GM12878 (cell line): ENCODE measurements around the gene CRYBG3. TPM values are rescaled to one million over a fixed set of nuclear protein-coding genes. Genes with fewer than 3 reads are reported as not detected.

Experiments used
- ATAC-seq: fragments of 200-7000 bp; cut with Tn5 transposase; 3 replicates; pipeline ENCODE4 v1.9.1; 2020; ENCODE audit warnings: mild to moderate bottlenecking, moderate library complexity
- BruUV-seq: library from RNA; stranded (reverse); fragments of 400-500 nt; replicated peaks from 2 replicates; lab custom pipeline; 2021; lab: Mats Ljungman, UMichigan
- CTCF ChIA-PET: fragments of 300-600 bp; sonication (Branson Sonifier 250); formaldehyde crosslinking; extraction: SDS; loops from one replicate; lab custom pipeline; 2021; ENCODE audit warnings: inconsistent platforms; lab: Yijun Ruan, JAX
- POLR2A ChIA-PET: fragments of 350-600 bp; formaldehyde crosslinking; extraction: SDS; loops from one replicate; lab custom pipeline; 2021; ENCODE audit warnings: inconsistent platforms; lab: Charles Lee
- RAD21 ChIA-PET: fragments of 300-600 bp; sonication (Branson Sonifier 250); formaldehyde crosslinking; loops from one replicate; lab custom pipeline; 2023; ENCODE audit warnings: antibody characterized with exemption; ENCODE audit not compliant: unreplicated experiment; lab: Charles Lee
- SMC1A ChIA-PET: fragments of 300-600 bp; sonication (Branson Sonifier 250); formaldehyde crosslinking; loops from one replicate; lab custom pipeline; 2023; ENCODE audit not compliant: unreplicated experiment, uncharacterized antibody; lab: Charles Lee
- DNase-seq: peaks from one replicate; pipeline ENCODE4 v3.0.0-alpha.2; 2011; ENCODE audit warnings: low read depth, low spot score
- FAIRE-seq: peaks from 3 replicates; lab custom pipeline; 2011; peaks lifted over from hg19 to GRCh38; lab: Jason Lieb, UNC
- H2AFZ ChIP-seq: 2 replicates; pipeline ENCODE4 v1.6.0; 2011; ENCODE audit warnings: low read depth, low read length, control low read depth; ENCODE audit not compliant: control insufficient read depth
- H3K27ac ChIP-seq: 2 replicates; pipeline ENCODE4 v1.5.1; 2011; ENCODE audit warnings: control low read depth; ENCODE audit not compliant: control insufficient read depth, insufficient read depth
- H3K27me3 ChIP-seq, 2 experiments: replicated peaks in 1 of 2; 2 replicates each; pipeline versions ENCODE4 v1.6.0 to v1.6.1; 2011; ENCODE audit warnings: low read length in 1 of 2; ENCODE audit not compliant: control insufficient read depth in 2 of 2, insufficient read depth in 2 of 2
- H3K36me3 ChIP-seq, 2 experiments: 2 replicates each; pipeline ENCODE4 v1.5.1; 2011; ENCODE audit warnings: low read length in 1 of 2; ENCODE audit not compliant: control insufficient read depth in 2 of 2, insufficient read depth in 2 of 2
- H3K4me1 ChIP-seq: 2 replicates; pipeline ENCODE4 v1.6.1; 2011; ENCODE audit warnings: mild to moderate bottlenecking, low read length, moderate library complexity, mixed read lengths; ENCODE audit not compliant: control insufficient read depth, insufficient read depth
- H3K4me2 ChIP-seq: 2 replicates; pipeline ENCODE4 v1.6.0; 2011; ENCODE audit warnings: control low read depth; ENCODE audit not compliant: control insufficient read depth, insufficient read depth
- H3K4me3 ChIP-seq: fragments of 200-600 bp; sonication (generic); 2 replicates; pipeline ENCODE4 v1.5.1; 2016
- H3K79me2 ChIP-seq: 2 replicates; pipeline ENCODE4 v1.6.0; 2011; ENCODE audit warnings: low read length; ENCODE audit not compliant: control insufficient read depth, insufficient read depth
- H3K9ac ChIP-seq: 2 replicates; pipeline ENCODE4 v1.8.0; 2011; ENCODE audit warnings: low read length, control low read depth, mixed read lengths; ENCODE audit not compliant: control insufficient read depth, insufficient read depth
- H3K9me3 ChIP-seq: replicated peaks from 3 replicates; pipeline ENCODE4 v1.5.1; 2011; ENCODE audit warnings: mild to moderate bottlenecking, low read length; ENCODE audit not compliant: control insufficient read depth, insufficient read depth
- H4K20me1 ChIP-seq: 2 replicates; pipeline ENCODE4 v1.6.0; 2011; ENCODE audit not compliant: control insufficient read depth, insufficient read depth
- EED ChIP-seq: sonication (generic); IDR thresholded peaks from 2 replicates; pipeline ENCODE4 v1.6.1; 2016; ENCODE audit warnings: antibody characterized with exemption, low read depth
- HCFC1 ChIP-seq: fragments of 150-350 bp; IDR thresholded peaks from 2 replicates; pipeline ENCODE4 v1.6.1; 2014; ENCODE audit warnings: low read length
- HDAC2 ChIP-seq: fragments of 200-600 bp; sonication (generic); IDR thresholded peaks from 2 replicates; pipeline ENCODE4 v1.6.1; 2017
- MYC ChIP-seq: IDR thresholded peaks from 2 replicates; pipeline ENCODE4 v1.6.1; 2011; ENCODE audit warnings: mild to moderate bottlenecking, low read length, moderate library complexity, inconsistent platforms; ENCODE audit not compliant: insufficient read depth, insufficient replicate concordance, insufficient read length, severe bottlenecking
- PML ChIP-seq: IDR thresholded peaks from 2 replicates; pipeline ENCODE4 v1.6.1; 2012; ENCODE audit warnings: low read length, inconsistent platforms
- ZNF274 ChIP-seq: IDR thresholded peaks from one replicate; pipeline ENCODE4 v1.8.0; 2011; ENCODE audit not compliant: insufficient read length, insufficient read depth
- ZZZ3 ChIP-seq: IDR thresholded peaks from 2 replicates; pipeline ENCODE4 v1.6.1; 2011; ENCODE audit warnings: low read depth; ENCODE audit not compliant: control insufficient read depth, insufficient read length
- WGBS: methylation state at CpG from one replicate; pipeline ENCODE4 v1.1.6; 2016; ENCODE audit warnings: low lambda C conversion rate; ENCODE audit not compliant: insufficient replicate concordance, insufficient coverage; ENCODE audit errors: missing lambda C conversion rate; 5-methylcytosine and 5-hydroxymethylcytosine counted together
- in situ Hi-C: fragments of 300-500 bp; cut with MboI; formaldehyde crosslinking; loops from 9 replicates; pipeline ENCODE4 v1.14.3; 2018; ENCODE audit warnings: mixed read lengths
- intact Hi-C: fragments of 100-400 bp; cut with micrococcal nuclease; formaldehyde crosslinking; loops from one replicate; pipeline ENCODE4 v1.14.2; 2022; ENCODE audit not compliant: unreplicated experiment
- polyA plus RNA-seq, 11 experiments: library from polyadenylated mRNA; depleted of rRNA in 4 of 11; unstranded in 6 of 11; stranded (reverse) in 5 of 11; fragments of >200 nt; fragmentation: Nextera tagmentation in 4 of 11; fragmentation: Illumina TruSeq in 1 of 11; extraction: Ambion mirVana in 4 of 11; extraction: Trizol in 1 of 11; gene quantifications; 1 replicate in 1 of 11; 2 replicates in 10 of 11; pipeline versions ENCODE4 v1.2.1 to v1.2.3, GENCODE V29; 2011 to 2016; ENCODE audit warnings: inconsistent platforms in 2 of 11, missing spikeins in 2 of 11, low read depth in 1 of 11
- total RNA-seq, 4 experiments: library from RNA; depleted of rRNA in 3 of 4; stranded (reverse); fragments of >200 nt in 3 of 4; fragmentation: Illumina TruSeq in 1 of 4; extraction: Trizol in 1 of 4; gene quantifications; 2 replicates each; pipeline versions ENCODE4 v1.2.1 to v1.2.3, GENCODE V29; 2013 to 2021
- TF ChIP-seq, protein P1 (sequence below): IDR thresholded peaks from 2 replicates; pipeline ENCODE4 v1.6.1; 2012; ENCODE audit warnings: mild to moderate bottlenecking, low read depth, low read length

Gene CRYBG3
- total and polyA plus RNA-seq, 10 of the 15 experiments (the other 5 are each of a cell fraction or from before 2014, with no cell fraction given): 0.11 to 5.4 (median 1.6) TPM

DNA sequence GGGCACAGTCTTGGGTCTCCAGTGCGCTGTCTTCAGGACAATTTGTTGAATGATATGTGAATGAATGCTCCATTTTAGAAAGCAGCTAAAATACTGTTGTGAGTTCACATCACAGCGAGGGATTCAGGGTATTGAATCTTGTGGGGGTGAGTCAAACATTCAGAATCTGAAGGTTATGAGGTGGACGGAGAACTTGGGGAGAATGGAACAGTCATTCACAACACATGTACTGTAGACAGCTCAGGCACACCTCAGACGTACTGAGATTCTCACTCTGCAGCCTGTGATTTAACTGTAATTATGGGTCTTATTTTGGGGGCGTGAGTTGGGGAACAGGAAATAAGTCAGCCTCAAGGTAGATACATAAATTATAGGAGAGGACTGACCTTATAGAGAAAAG is 13.9 kb downstream of the CRYBG3 start:
- TF ChIP-seq HCFC1 (no peak), ZNF274 (no peak), HDAC2 (no peak)
- TF ChIP-seq, all 136 proteins: peak for 0
- intact Hi-C loops: no loop called here
- no peak overlapping the region for H3K4me2 ChIP-seq
- SMC1A ChIA-PET: no interaction called here
- no peaks in the 10 kb centered on the region for H3K4me1 ChIP-seq
- no peak for ATAC-seq
- H3K36me3 ChIP-seq: no peaks in the 10 kb centered on the region
- no peak for FAIRE-seq
- no TSS peak for BruUV-seq
- H3K27me3 ChIP-seq: no peaks in the 10 kb centered on the region
- no peaks in the 10 kb centered on the region for H3K79me2 ChIP-seq
- 86% methylated on average over 5 of the region's 5 CpGs for WGBS
- RAD21 ChIA-PET: no interaction called here
- CTCF ChIA-PET: no interaction called here
- no peak for DNase-seq
- H3K9me3 ChIP-seq: no peaks in the 10 kb centered on the region
- no peak overlapping the region for H3K4me3 ChIP-seq
- H3K9ac ChIP-seq: no peak overlapping the region
- H3K27ac ChIP-seq: no peak overlapping the region
- H2AFZ ChIP-seq: no peak overlapping the region
- in situ Hi-C loops: no loop called here
- POLR2A ChIA-PET: no interaction called here
- H4K20me1 ChIP-seq: no peaks in the 10 kb centered on the region

DNA sequence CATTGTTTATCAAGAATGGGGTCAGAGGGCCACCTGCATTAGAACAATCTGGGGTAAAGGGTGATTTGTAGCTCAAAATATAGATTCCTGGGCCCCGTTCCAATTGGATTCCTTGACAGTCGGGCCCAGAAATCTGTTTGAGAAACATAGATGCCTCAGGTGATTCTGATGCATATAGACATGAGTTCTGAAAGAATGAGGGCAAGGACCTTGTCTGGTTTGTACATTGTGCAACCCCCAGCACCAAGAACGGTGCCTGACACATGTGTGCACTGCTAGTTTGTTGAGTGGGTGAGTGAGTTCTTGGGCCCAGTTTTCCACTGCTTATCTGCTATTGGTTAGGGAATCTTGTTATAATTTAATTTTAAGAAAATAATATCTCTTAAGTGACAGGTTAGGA is 16.6 kb downstream of the CRYBG3 start:
- ChIA-PET CTCF (interaction anchor here (1.1 to 2.4 kb wide), 3 partner anchors 9 to 184 kb away, joined by 3 to 10 read pairs (median 5); no protein-coding TSS in a partner anchor), SMC1A (interaction anchor here (0.9 kb wide), 1 partner anchor 184 kb away, joined by 3 read pairs; no protein-coding TSS in a partner anchor), RAD21 (interaction anchor here (1.7 kb wide), 1 partner anchor 183 kb away, joined by 5 read pairs; no protein-coding TSS in a partner anchor)
- DNase-seq (no peak), ATAC-seq (no peak)
- no TSS peak for BruUV-seq
- Histone ChIP-seq H3K27me3 (no peaks in the 10 kb centered on the region), H4K20me1 (no peaks in the 10 kb centered on the region), H2AFZ (no peak overlapping the region), H3K9me3 (no peaks in the 10 kb centered on the region), H3K4me1 (no peaks in the 10 kb centered on the region), H3K9ac (no peak overlapping the region), H3K4me2 (no peak overlapping the region), H3K4me3 (no peak overlapping the region)
- in situ Hi-C loops: no loop called here
- intact Hi-C loops: no loop called here
- TF ChIP-seq ZZZ3 (no peak), MYC (no peak), EED (no peak), PML (no peak)
- TF ChIP-seq, protein P1, sequence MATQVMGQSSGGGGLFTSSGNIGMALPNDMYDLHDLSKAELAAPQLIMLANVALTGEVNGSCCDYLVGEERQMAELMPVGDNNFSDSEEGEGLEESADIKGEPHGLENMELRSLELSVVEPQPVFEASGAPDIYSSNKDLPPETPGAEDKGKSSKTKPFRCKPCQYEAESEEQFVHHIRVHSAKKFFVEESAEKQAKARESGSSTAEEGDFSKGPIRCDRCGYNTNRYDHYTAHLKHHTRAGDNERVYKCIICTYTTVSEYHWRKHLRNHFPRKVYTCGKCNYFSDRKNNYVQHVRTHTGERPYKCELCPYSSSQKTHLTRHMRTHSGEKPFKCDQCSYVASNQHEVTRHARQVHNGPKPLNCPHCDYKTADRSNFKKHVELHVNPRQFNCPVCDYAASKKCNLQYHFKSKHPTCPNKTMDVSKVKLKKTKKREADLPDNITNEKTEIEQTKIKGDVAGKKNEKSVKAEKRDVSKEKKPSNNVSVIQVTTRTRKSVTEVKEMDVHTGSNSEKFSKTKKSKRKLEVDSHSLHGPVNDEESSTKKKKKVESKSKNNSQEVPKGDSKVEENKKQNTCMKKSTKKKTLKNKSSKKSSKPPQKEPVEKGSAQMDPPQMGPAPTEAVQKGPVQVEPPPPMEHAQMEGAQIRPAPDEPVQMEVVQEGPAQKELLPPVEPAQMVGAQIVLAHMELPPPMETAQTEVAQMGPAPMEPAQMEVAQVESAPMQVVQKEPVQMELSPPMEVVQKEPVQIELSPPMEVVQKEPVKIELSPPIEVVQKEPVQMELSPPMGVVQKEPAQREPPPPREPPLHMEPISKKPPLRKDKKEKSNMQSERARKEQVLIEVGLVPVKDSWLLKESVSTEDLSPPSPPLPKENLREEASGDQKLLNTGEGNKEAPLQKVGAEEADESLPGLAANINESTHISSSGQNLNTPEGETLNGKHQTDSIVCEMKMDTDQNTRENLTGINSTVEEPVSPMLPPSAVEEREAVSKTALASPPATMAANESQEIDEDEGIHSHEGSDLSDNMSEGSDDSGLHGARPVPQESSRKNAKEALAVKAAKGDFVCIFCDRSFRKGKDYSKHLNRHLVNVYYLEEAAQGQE: no peak
- TF ChIP-seq, all 136 proteins: peak for 0
- H3K27ac ChIP-seq: no peak overlapping the region
- no peaks in the 10 kb centered on the region for H3K79me2 ChIP-seq
- POLR2A ChIA-PET: no interaction called here
- 82% methylated on average over 3 of the region's 3 CpGs for WGBS
- H3K36me3 ChIP-seq: no peaks in the 10 kb centered on the region
- FAIRE-seq: no peak
